Measurements from ENCODE around the gene ACYP2.

ACYP2 gene

DNA sequence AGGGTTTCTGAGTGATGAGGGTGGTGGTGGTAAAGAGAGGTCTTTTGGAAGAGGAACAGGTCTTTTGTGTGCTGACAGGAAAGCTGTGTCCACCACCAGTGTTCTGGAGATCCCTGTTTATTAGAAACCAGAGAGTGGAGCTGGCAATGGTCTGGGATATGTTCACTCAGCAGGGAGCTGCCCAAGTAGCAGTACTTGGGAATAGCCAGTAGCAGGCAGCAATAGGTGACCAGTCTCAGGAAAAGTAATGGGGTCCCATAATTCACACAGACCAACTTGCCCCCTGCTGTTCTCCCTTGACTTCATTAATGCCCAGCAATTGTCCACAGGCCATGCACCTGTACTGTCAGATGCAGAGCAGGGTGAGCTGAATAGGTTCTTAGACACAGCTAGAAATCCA is 138.8 kb downstream of the ACYP2 start (continued):
- TF ChIP-seq ZFP69B (tag by site-specific recombination; IDR thresholded peaks at IDR 0.05) (no peak), ZNF324 (tag by site-specific recombination; IDR thresholded peaks at IDR 0.05) (no peak), ZNF10 (tag by site-specific recombination; IDR thresholded peaks at IDR 0.05) (no peak)
- TF ChIP-seq, protein P1, sequence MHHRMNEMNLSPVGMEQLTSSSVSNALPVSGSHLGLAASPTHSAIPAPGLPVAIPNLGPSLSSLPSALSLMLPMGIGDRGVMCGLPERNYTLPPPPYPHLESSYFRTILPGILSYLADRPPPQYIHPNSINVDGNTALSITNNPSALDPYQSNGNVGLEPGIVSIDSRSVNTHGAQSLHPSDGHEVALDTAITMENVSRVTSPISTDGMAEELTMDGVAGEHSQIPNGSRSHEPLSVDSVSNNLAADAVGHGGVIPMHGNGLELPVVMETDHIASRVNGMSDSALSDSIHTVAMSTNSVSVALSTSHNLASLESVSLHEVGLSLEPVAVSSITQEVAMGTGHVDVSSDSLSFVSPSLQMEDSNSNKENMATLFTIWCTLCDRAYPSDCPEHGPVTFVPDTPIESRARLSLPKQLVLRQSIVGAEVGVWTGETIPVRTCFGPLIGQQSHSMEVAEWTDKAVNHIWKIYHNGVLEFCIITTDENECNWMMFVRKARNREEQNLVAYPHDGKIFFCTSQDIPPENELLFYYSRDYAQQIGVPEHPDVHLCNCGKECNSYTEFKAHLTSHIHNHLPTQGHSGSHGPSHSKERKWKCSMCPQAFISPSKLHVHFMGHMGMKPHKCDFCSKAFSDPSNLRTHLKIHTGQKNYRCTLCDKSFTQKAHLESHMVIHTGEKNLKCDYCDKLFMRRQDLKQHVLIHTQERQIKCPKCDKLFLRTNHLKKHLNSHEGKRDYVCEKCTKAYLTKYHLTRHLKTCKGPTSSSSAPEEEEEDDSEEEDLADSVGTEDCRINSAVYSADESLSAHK (tag by site-specific recombination; IDR thresholded peaks at IDR 0.05): no peak

DNA sequence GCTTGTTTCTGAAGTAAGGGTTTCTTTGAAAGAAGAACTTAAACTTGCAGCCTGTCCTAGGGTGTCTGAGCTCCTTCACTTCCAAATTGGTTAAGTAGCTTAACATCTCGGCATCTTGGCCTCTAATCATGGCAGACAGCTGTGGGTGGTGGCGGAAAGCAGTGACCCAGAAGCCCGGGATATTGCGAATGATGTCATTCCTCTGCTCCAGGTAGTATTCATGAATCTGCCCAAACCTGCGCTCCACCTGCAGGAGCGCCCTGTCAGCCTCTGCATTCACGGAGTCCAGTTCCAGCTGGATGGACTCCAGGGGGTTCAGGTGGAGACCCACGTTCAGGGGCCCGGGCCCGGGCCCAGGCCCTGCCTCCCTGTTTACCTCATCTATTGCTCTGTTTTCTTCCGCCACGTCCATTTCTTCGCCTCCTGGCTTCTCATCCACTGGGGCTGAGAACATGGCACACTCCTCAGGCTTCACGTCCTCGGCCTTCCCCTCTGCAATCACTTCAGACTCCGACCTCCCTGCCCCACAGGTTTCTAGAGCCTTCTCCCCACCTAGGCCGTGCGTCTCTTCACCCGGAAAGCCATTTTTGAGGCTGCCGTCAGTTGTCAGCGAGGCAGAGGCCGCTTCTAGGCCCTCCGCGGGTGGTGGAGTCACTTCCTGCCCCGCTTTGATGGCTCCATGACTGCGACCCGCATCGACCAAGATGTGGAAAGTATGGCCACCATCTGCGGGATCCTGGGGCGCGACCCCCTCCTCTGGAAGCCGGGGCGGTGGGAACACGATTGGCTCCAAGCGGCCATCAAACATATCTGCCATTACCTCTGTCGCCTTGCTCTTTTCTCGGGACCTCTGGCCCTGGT is 140.0 kb downstream of the ACYP2 start:
- no peaks in the 10 kb centered on the region for H3K4me1 ChIP-seq (ENCODE audit: control insufficient read depth, insufficient read depth, low read length)
- H3K27ac ChIP-seq (ENCODE audit: extremely low read depth, low read depth, low read length): no peak overlapping the region
- no peak overlapping the region for H3K4me3 ChIP-seq (ENCODE audit: low read depth, low read length)
- TF ChIP-seq GFI1B (tag by site-specific recombination; IDR thresholded peaks at IDR 0.05): no peak
- no peak for TF ChIP-seq GLIS2 (tag by site-specific recombination; IDR thresholded peaks at IDR 0.05)
- TF ChIP-seq ZNF274 (IDR thresholded peaks at IDR 0.05; ENCODE audit: low read length): no peak
- TF ChIP-seq ZNF274 (tag by site-specific recombination; IDR thresholded peaks at IDR 0.05; ENCODE audit: borderline replicate concordance): no peak
- no peak for TF ChIP-seq ZNF777 (tag by site-specific recombination; IDR thresholded peaks at IDR 0.05; ENCODE audit: borderline replicate concordance)
- TF ChIP-seq ZNF114 (tag by site-specific recombination; IDR thresholded peaks at IDR 0.05): no peak
- no peak for TF ChIP-seq PBX3 (CRISPR knock-in tag; IDR thresholded peaks at IDR 0.05)
- no peak for TF ChIP-seq ZNF2 (tag by site-specific recombination; IDR thresholded peaks at IDR 0.05)
- no peak for TF ChIP-seq ZFP69B (tag by site-specific recombination; IDR thresholded peaks at IDR 0.05)
- no peak for TF ChIP-seq ZNF175 (tag by site-specific recombination; IDR thresholded peaks at IDR 0.05)
- no peak for TF ChIP-seq BCL11A (tag by site-specific recombination; IDR thresholded peaks at IDR 0.05; ENCODE audit: low read depth)
- TF ChIP-seq GLI2 (tag by site-specific recombination; IDR thresholded peaks at IDR 0.05; ENCODE audit: borderline replicate concordance, low read depth): no peak
- TF ChIP-seq ZBTB7A (tag by site-specific recombination; IDR thresholded peaks at IDR 0.05; ENCODE audit: low read depth): no peak
- TF ChIP-seq WT1 (tag by site-specific recombination; IDR thresholded peaks at IDR 0.05): no peak
- ChIA-PET CTCF (no interaction called here), POLR2A (no interaction called here)
- H3K36me3 ChIP-seq (ENCODE audit: control insufficient read depth in 2 of 2, insufficient read depth in 1 of 2, low read length in 2 of 2): no peaks in the 10 kb centered on the region
- H3K9me3 ChIP-seq (ENCODE audit: control insufficient read depth, insufficient read depth, low read depth, low read length): no peaks in the 10 kb centered on the region

DNA sequence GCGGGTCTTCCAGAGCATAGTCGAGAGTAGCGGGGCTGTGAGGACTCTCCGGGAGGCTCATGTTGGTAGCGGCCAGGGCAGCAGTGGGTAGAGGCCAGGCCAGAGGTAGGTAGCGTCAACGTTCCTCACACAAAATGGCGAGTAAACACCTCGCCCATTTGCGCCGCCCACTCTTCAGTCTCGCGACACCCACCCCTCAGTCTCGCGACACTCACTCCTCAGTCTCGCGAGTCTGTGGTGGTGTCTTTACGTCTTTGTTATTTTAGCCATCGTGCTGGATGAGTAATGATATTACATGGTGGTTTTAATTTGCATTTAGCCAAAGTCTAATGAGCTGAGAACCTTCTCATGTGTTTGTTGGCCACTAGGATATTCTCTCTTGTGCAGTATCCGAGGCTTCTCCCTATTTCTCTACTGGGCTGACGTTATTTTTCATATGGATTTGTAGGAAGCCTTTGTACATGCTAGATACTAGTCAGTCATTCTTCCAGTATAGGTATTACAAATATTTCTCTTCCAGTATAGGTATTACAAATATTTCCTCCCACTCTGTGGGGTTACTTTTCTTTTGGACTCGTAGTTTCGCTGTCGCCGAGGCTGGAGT is 140.8 kb downstream of the ACYP2 start, which contains the start of gene TSPYL6:
TSPYL6 (minus strand) TSS at position 139 of the 604 bp plus-strand sequence; CDS start at position 61, 78 bp downstream.
- no peak within 1 kb of the TSS for H3K4me3 ChIP-seq (ENCODE audit: low read depth, low read length)
- no peaks in the 10 kb centered on the region for H3K36me3 ChIP-seq (ENCODE audit: control insufficient read depth in 2 of 2, insufficient read depth in 1 of 2, low read length in 2 of 2)
- POLR2A ChIA-PET: no interaction called here
- CTCF ChIA-PET: no interaction called here
- TF ChIP-seq TRIM28 (IDR thresholded peaks at IDR 0.05; ENCODE audit: borderline replicate concordance, low read length) (no peak), ZNF132 (tag by site-specific recombination; IDR thresholded peaks at IDR 0.05; ENCODE audit: borderline replicate concordance) (no peak), ZNF114 (tag by site-specific recombination; IDR thresholded peaks at IDR 0.05) (no peak), ZNF138 (tag by site-specific recombination; IDR thresholded peaks at IDR 0.05; ENCODE audit: borderline replicate concordance) (no peak), YY1 (tag by site-specific recombination; IDR thresholded peaks at IDR 0.05) (no peak), ZFP37 (tag by site-specific recombination; IDR thresholded peaks at IDR 0.05) (no peak), ZFP41 (tag by site-specific recombination; IDR thresholded peaks at IDR 0.05; ENCODE audit: borderline replicate concordance) (no peak), ZSCAN16 (tag by site-specific recombination; IDR thresholded peaks at IDR 0.05) (no peak), ZNF16 (tag by site-specific recombination; IDR thresholded peaks at IDR 0.05; ENCODE audit: low read depth) (no peak), ZNF133 (tag by site-specific recombination; IDR thresholded peaks at IDR 0.05) (no peak), ZFP3 (tag by site-specific recombination; IDR thresholded peaks at IDR 0.05; ENCODE audit: low read depth) (no peak), ZIC2 (tag by site-specific recombination; IDR thresholded peaks at IDR 0.05) (no peak), ZNF707 (tag by site-specific recombination; IDR thresholded peaks at IDR 0.05) (no peak)
- TF ChIP-seq, protein P2, sequence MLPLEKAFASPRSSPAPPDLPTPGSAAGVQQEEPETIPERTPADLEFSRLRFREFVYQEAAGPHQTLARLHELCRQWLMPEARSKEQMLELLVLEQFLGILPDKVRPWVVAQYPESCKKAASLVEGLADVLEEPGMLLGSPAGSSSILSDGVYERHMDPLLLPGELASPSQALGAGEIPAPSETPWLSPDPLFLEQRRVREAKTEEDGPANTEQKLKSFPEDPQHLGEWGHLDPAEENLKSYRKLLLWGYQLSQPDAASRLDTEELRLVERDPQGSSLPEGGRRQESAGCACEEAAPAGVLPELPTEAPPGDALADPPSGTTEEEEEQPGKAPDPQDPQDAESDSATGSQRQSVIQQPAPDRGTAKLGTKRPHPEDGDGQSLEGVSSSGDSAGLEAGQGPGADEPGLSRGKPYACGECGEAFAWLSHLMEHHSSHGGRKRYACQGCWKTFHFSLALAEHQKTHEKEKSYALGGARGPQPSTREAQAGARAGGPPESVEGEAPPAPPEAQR (tag by site-specific recombination; IDR thresholded peaks at IDR 0.05): no peak
- no peak within 1 kb of the TSS for H3K27ac ChIP-seq (ENCODE audit: extremely low read depth, low read depth, low read length)
- no peaks in the 10 kb centered on the region for H3K4me1 ChIP-seq (ENCODE audit: control insufficient read depth, insufficient read depth, low read length)
- no peaks in the 10 kb centered on the region for H3K9me3 ChIP-seq (ENCODE audit: control insufficient read depth, insufficient read depth, low read depth, low read length)

Measured in HEK293 (cell line).